Adrenal gland (tissue), 12 donors: ENCODE data around the gene FXYD3. TPM values are rescaled to one million over a fixed set of nuclear protein-coding genes. Genes with fewer than 3 reads are reported as not detected.

Experiments used
- DNase-seq, 7 donors: peaks; one replicate each; pipeline ENCODE4 v3.0.0-alpha.2; 2019 to 2020
- H3K27ac ChIP-seq, 5 donors: fragments of 200-600 bp; sonication (generic) in 4 of 5; 1 replicate in 3 of 5; 2 replicates in 2 of 5; pipeline versions ENCODE4 v1.5.1 to v1.8.0; 2016 to 2020; ENCODE audit warnings: mild to moderate bottlenecking in 1 of 5
- H3K27me3 ChIP-seq: fragments of 200-600 bp; 2 replicates; pipeline ENCODE4 v1.8.0; 2021
- H3K36me3 ChIP-seq, 2 donors: fragments of 200-600 bp; replicated peaks in 1 of 2; 1 replicate in 1 of 2; 2 replicates in 1 of 2; pipeline versions ENCODE4 v1.5.1 to v1.8.0; 2018 to 2022
- H3K4me1 ChIP-seq, 2 donors: fragments of 200-600 bp; replicated peaks in 1 of 2; 1 replicate in 1 of 2; 2 replicates in 1 of 2; pipeline versions ENCODE4 v1.5.1 to v1.8.0; 2018 to 2021
- H3K4me3 ChIP-seq, 4 donors: fragments of 200-600 bp; sonication (generic) in 3 of 4; one replicate each; pipeline ENCODE4 v1.5.1; 2016 to 2018
- H3K9me3 ChIP-seq, 3 donors: fragments of 200-600 bp; sonication (generic) in 1 of 3; replicated peaks in 1 of 3; 1 replicate in 2 of 3; 2 replicates in 1 of 3; pipeline versions ENCODE4 v1.5.1 to v1.8.0; 2016 to 2021
- POLR2A ChIP-seq, 2 donors: fragments of 450-650 bp; IDR thresholded peaks; one replicate each; pipeline ENCODE4 v1.6.1; 2017; ENCODE audit warnings: antibody characterized with exemption in 2 of 2, mild to moderate bottlenecking in 2 of 2, moderate library complexity in 1 of 2
- WGBS, 4 donors: extraction: QIAGEN DNeasy Blood & Tissue Kit in 2 of 4; methylation state at CpG; one replicate each; pipeline versions ENCODE4 v1.1.5 to v1.1.7; 2013 to 2017; 5-methylcytosine and 5-hydroxymethylcytosine counted together
- intact Hi-C, 2 donors: fragments of 100-400 bp; cut with DNase I; formaldehyde crosslinking; loops; one replicate each; pipeline versions ENCODE4 v1.14.1 to v1.15.0; 2022 to 2023
- polyA plus RNA-seq, 3 donors: library from polyadenylated mRNA; stranded (reverse); fragments of 200-250 nt in 2 of 3; fragments of 350-450 nt in 1 of 3; fragmentation: Illumina TruSeq in 1 of 3; extraction: RNeasy Lipid Tissue Mini Kit (QIAGEN cat#74804) in 1 of 3; gene quantifications; one replicate each; pipeline ENCODE4 v1.2.3, GENCODE V29; 2013 to 2014
- total RNA-seq, 9 donors: library from RNA; depleted of rRNA in 4 of 9; stranded (reverse); fragments of >200 nt in 4 of 9; fragments of 120-200 nt in 1 of 9; fragmentation: NEBNext Ultra II Directional in 1 of 9; extraction: Animal tissue kit (Norgen Biotek cat#: 25700) in 1 of 9; gene quantifications; one replicate each; pipeline versions ENCODE4 v1.1.0 to v1.2.4, GENCODE V29; 2013 to 2023
- TF ChIP-seq, protein P1 (sequence below), 6 experiments: fragments of 450-650 bp in 4 of 6; fragments of 200-600 bp in 2 of 6; sonication (generic) in 1 of 6; IDR thresholded peaks; 1 replicate in 5 of 6; 2 replicates in 1 of 6; pipeline versions ENCODE4 v1.5.1 to v1.8.0; 2016 to 2021; ENCODE audit warnings: antibody characterized with exemption in 6 of 6, mild to moderate bottlenecking in 2 of 6, moderate library complexity in 1 of 6
- donor health status: healthy with polysubstance abuse.
- donor health status: Bipolar disorder and iron deficiency.
- donor health status: DM: yes; HTN: yes; CAD: no.
- donor health status: DM: no; HTN: no; CAD: no.
- donor health status: DM: no; HTN: no; CAD: no.
- donor health status: DM: yes; HTN: yes; CAD: no.

The FXYD3 gene
- total and polyA plus RNA-seq, 12 donors = 0.34 to 4.6 (median 2.3) TPM; not detected in 4

DNA sequence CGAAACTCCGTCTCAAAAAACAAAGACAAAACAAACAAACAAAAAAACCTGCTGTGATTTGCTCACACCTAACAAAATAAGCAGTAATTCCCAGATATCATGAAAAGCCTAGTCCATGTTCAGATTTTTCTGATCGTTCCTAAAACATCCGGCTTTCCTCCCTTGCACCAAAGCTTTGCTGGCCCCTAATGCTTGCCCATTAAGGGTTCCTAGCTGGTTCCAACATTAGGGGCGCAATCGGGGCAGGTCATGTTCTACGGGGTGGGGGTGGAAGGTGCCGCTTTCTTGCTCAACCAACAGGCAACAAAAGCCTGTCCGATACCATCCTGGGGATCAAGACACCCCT, 25.5 kb upstream of the FXYD3 start:
- intact Hi-C loops = loop anchor here in 1 of 2 donors (5.0 kb wide), 1 partner anchor 118 kb away; no protein-coding TSS in a partner anchor
- peaks cover 0 to 6% of the 10 kb centered on the region in 2 donors for H3K4me1 ChIP-seq
- 34 to 38% (median 34%) methylated on average over 9 of the region's 9 CpGs for WGBS, 4 donors
- H3K27me3 ChIP-seq = peaks cover 11% of the 10 kb centered on the region
- TF ChIP-seq, protein P1, sequence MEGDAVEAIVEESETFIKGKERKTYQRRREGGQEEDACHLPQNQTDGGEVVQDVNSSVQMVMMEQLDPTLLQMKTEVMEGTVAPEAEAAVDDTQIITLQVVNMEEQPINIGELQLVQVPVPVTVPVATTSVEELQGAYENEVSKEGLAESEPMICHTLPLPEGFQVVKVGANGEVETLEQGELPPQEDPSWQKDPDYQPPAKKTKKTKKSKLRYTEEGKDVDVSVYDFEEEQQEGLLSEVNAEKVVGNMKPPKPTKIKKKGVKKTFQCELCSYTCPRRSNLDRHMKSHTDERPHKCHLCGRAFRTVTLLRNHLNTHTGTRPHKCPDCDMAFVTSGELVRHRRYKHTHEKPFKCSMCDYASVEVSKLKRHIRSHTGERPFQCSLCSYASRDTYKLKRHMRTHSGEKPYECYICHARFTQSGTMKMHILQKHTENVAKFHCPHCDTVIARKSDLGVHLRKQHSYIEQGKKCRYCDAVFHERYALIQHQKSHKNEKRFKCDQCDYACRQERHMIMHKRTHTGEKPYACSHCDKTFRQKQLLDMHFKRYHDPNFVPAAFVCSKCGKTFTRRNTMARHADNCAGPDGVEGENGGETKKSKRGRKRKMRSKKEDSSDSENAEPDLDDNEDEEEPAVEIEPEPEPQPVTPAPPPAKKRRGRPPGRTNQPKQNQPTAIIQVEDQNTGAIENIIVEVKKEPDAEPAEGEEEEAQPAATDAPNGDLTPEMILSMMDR (IDR thresholded peaks at IDR 0.05) = no peak
- TF ChIP-seq POLR2A (IDR thresholded peaks at IDR 0.05) = no peak
- H3K9me3 ChIP-seq = no peaks in the 10 kb centered on the region
- H3K27ac ChIP-seq = no peak overlapping the region
- H3K4me3 ChIP-seq = no peak overlapping the region
- no peak for DNase-seq
- no peaks in the 10 kb centered on the region for H3K36me3 ChIP-seq

DNA sequence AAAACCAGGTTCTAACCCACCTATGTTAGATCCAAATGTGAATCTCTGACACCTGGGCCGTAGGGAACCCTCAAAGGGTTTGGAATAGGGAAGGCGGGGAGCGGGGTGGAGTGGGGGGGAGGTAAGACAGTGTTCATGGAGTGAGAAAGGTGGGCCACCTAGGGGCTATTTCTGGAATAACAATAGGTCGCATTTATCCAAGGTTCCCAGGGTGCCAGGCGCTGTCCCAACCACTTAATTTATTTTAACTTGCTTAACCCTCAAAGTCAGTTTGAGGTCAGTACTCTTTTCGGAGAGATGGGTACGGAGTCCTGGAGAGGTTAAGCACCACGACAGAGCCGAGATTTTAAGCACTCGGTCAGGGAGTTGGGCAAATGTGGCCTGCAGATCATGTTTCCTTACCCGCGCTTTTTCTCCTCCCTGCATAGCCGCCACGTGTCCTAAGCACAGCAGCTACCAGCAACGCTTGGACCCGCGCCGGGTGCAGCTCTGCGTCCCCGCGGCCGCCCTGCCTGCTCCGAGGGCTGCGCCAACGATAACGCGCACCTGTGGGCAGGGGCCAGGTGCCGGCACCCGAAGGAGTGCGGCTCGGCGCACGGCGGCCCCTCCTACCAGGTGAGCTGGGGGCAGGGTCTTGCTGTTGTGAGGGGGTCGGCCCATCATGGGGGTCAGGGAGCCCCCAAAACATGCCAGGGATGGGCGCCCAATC, 25.0 kb upstream of the FXYD3 start:
- intact Hi-C loops = loop anchor here in 1 of 2 donors (5.0 kb wide), 1 partner anchor 118 kb away; no protein-coding TSS in a partner anchor
- peaks cover 0 to 6% of the 10 kb centered on the region in 2 donors for H3K4me1 ChIP-seq
- DNase-seq = peak; percentile 47 to 80 (median 59)
- H3K27me3 ChIP-seq = peaks cover 11% of the 10 kb centered on the region
- 4 to 10% (median 6%) methylated on average over 7 to 36 of the region's 36 CpGs for WGBS, 4 donors
- no peaks in the 10 kb centered on the region for H3K36me3 ChIP-seq
- H3K27ac ChIP-seq = no peak overlapping the region
- H3K9me3 ChIP-seq = no peaks in the 10 kb centered on the region
- TF ChIP-seq, protein P1 (IDR thresholded peaks at IDR 0.05) = peak; percentile 41 to 69 (median 50)
- TF ChIP-seq POLR2A (IDR thresholded peaks at IDR 0.05) = no peak
- H3K4me3 ChIP-seq = no peak overlapping the region

DNA sequence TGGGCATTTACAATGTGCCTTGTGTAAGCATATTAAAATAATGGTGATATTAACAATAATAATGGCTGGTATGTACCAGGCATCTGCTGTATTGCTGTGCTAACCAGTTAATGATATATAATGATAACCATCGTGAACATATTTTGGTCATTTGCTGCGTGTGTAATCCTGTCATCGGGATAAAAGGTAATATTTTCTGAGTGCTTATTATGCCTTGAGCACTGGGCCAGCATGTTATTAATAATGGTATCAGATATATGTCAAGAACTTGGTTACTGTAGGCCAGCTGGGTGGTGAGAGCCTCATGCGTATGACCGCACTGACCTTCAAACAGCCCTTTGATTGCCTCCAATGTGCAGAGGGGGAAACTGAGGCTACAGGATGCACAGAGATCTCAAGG, 22.2 kb upstream of the FXYD3 start:
- Histone ChIP-seq H3K27ac (no peak overlapping the region), H3K9me3 (no peaks in the 10 kb centered on the region), H3K4me3 (no peak overlapping the region), H3K36me3 (no peaks in the 10 kb centered on the region), H3K4me1 (peaks cover 0 to 6% of the 10 kb centered on the region in 2 donors), H3K27me3 (peaks cover 11% of the 10 kb centered on the region)
- WGBS, 4 donors = 83 to 89% (median 86%) methylated on average over 5 of the region's 5 CpGs
- TF ChIP-seq, protein P1 (IDR thresholded peaks at IDR 0.05) = no peak
- TF ChIP-seq POLR2A (IDR thresholded peaks at IDR 0.05) = no peak
- DNase-seq = no peak
- intact Hi-C loops = loop anchor here in 1 of 2 donors (5.0 kb wide), 1 partner anchor 121 kb away; no protein-coding TSS in a partner anchor

DNA sequence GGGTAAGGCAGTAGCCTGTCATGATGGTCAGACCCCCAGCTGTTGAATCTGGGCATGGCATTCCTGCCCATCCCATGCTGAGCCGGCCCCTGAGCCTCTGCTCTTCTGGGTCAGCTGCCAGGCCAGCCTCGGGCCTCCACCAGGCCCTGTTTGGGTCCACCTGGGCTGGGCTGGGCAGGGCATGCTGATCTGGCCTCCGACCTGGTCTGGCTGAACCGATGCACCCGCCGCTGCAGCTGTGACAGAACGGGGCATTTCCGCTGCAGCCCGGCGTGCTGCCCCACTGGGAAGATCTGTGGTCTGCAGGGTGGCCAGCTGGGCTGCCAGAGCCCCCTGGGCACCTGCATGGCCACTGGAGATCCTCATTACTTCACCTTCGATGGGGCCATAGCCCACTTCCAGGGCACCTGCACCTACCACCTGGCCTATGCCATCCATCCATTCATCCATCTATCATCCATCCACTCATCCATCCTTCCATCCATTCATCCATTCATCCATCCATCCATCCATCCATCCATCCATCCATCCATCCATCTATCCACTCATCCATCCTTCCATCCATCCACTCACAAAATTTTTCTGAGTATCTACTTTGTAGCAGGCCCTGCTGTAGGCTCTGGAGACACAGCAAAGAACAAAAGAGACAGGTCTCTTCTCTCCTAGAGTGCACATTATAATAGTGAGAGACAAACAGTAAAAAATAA, 21.5 kb upstream of the FXYD3 start:
- Histone ChIP-seq H3K9me3 (no peaks in the 10 kb centered on the region), H3K36me3 (no peaks in the 10 kb centered on the region), H3K27me3 (peaks cover 11% of the 10 kb centered on the region), H3K4me1 (peaks cover 0 to 6% of the 10 kb centered on the region in 2 donors), H3K27ac (no peak overlapping the region), H3K4me3 (no peak overlapping the region)
- TF ChIP-seq POLR2A (IDR thresholded peaks at IDR 0.05) = no peak
- TF ChIP-seq, protein P1 (IDR thresholded peaks at IDR 0.05) = no peak
- WGBS, 4 donors = 77 to 94% (median 84%) methylated on average over 5 to 11 of the region's 11 CpGs
- no peak for DNase-seq
- intact Hi-C loops = loop anchor here in 1 of 2 donors (5.0 kb wide), 1 partner anchor 122 kb away; no protein-coding TSS in a partner anchor
